Gastrocnemius medialis (tissue), 4 donors: ENCODE results near the gene ZNF506.

Experiments
- POLR2A ChIP-seq, 2 donors: fragments of 450-650 bp; IDR thresholded peaks; one replicate each; pipeline ENCODE4 v1.6.1; 2017; ENCODE audit warnings: antibody characterized with exemption in 2 of 2, mild to moderate bottlenecking in 2 of 2, moderate library complexity in 2 of 2
- TF ChIP-seq, protein P1 (sequence below), 5 experiments: fragments of 450-650 bp in 3 of 5; fragments of 200-600 bp in 2 of 5; sonication (generic) in 2 of 5; IDR thresholded peaks in 4 of 5; conservative IDR thresholded peaks in 1 of 5; 1 replicate in 4 of 5; 2 replicates in 1 of 5; pipeline ENCODE4 v1.5.1; 2016 to 2019; ENCODE audit warnings: antibody characterized with exemption in 5 of 5, mild to moderate bottlenecking in 3 of 5, moderate library complexity in 3 of 5

DNA sequence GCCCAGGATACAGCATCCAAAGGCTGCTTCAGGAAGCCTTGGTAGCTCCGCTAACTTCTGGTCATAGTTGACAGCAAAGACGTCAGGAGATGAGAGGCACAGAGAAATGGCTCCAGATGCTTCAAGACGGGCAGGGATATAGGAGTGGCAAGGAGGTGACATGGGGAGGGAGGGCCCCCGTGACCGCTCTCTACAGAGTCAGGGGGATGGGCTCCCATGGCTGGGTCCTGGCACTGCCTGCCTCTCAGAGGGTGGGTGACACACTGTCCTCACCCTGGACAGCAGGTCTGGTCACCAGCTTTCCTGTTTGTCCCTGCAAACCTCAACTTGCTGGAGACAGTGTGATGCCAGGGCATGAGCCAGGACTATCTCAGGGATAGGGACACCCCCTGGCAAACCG is 78.4 kb downstream of the ZNF506 start:
- TF ChIP-seq, protein P1, sequence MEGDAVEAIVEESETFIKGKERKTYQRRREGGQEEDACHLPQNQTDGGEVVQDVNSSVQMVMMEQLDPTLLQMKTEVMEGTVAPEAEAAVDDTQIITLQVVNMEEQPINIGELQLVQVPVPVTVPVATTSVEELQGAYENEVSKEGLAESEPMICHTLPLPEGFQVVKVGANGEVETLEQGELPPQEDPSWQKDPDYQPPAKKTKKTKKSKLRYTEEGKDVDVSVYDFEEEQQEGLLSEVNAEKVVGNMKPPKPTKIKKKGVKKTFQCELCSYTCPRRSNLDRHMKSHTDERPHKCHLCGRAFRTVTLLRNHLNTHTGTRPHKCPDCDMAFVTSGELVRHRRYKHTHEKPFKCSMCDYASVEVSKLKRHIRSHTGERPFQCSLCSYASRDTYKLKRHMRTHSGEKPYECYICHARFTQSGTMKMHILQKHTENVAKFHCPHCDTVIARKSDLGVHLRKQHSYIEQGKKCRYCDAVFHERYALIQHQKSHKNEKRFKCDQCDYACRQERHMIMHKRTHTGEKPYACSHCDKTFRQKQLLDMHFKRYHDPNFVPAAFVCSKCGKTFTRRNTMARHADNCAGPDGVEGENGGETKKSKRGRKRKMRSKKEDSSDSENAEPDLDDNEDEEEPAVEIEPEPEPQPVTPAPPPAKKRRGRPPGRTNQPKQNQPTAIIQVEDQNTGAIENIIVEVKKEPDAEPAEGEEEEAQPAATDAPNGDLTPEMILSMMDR (IDR thresholded peaks at IDR 0.05 in 4 of 5, conservative IDR thresholded peaks at IDR 0.05 in 1 of 5): no peak
- TF ChIP-seq POLR2A (IDR thresholded peaks at IDR 0.05): no peak
